Activated CD4-positive, alpha-beta T cell treated with anti-CD3 and anti-CD28 coated beads, Interleukin-2, Interleukin-4, amounts not matched to agents 100 ng/mL and 50 ng/mL, durations not matched to agents 16 hours and 8 hours (primary cell): ENCODE data around the gene HSD11B2.

Experiments
- DNase-seq: peaks from one replicate; pipeline ENCODE4 v3.0.0-alpha.2; 2020; ENCODE audit warnings: low spot score

HSD11B2 gene

DNA sequence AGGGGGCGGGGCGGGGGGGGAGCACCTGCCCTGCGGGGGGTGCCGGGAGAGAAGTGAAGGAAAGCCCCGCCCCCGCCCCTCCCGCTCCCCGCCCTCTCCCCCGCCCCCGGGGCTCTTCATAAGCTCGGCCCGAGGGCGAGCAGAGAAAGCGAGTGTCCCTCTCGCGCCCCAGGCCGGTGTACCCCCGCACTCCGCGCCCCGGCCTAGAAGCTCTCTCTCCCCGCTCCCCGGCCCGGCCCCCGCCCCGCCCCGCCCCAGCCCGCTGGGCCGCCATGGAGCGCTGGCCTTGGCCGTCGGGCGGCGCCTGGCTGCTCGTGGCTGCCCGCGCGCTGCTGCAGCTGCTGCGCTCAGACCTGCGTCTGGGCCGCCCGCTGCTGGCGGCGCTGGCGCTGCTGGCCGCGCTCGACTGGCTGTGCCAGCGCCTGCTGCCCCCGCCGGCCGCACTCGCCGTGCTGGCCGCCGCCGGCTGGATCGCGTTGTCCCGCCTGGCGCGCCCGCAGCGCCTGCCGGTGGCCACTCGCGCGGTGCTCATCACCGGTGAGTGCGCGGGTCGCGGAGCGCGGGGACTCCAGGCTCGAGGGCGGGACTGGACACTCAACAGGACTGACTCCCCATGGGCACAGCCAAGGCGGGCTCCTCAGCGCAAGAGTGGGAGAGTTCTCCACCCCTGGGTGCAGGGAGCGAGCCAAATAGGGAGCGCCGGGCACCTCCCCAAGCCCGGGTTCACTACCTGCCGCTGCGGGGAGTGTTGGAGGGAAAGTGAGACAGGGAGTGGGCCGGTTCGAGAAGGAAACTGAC is at the start of gene HSD11B2:
Gene HSD11B2 (plus strand): TSS at position 145 of the 798 bp plus-strand sequence. CDS start 128 bp downstream, at position 273.
- no peak for DNase-seq

- DNase-seq = no peak
Observed at GRCh38 chr16:67383284-67383683, 47.6 kb upstream of the HSD11B2 start.

DNA sequence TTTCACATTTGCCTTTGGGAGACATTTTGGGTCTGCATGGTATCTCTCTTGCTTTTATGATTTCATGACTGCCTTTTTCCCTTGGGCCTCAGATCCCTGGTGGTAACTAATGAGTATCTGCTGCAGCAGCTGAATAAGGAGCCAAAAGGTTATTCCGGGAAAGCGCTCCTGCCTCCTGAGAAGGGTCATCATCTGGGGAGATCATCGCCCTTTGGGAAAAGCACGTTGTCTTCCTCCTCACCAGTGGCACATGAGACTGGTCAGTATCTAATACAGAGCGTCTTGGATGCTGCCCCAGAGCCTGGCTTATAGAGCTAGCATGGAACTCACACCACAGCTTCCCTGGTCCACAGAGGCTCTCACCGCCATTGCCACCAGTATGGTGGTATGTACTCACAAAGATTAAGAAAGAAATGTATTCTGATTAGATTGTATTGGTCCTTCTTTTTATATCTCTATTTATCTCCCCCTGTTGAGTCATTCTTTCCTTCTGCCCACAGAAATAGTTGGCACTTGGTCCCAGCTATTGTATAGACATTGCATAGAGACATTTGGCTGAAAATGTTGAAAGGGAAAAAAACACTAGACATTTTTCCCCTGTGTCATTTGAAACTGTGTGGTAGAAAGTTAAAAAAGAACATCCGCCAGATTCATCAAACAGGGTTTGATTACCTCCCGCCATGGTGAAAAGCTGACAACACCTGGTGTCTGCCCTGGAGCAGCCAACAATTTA is 46.0 kb upstream of the HSD11B2 start:
- no peak for DNase-seq

GRCh38 chr16:67386861-67387455 is 44.0 kb upstream of the HSD11B2 start:
- no peak for DNase-seq

DNA sequence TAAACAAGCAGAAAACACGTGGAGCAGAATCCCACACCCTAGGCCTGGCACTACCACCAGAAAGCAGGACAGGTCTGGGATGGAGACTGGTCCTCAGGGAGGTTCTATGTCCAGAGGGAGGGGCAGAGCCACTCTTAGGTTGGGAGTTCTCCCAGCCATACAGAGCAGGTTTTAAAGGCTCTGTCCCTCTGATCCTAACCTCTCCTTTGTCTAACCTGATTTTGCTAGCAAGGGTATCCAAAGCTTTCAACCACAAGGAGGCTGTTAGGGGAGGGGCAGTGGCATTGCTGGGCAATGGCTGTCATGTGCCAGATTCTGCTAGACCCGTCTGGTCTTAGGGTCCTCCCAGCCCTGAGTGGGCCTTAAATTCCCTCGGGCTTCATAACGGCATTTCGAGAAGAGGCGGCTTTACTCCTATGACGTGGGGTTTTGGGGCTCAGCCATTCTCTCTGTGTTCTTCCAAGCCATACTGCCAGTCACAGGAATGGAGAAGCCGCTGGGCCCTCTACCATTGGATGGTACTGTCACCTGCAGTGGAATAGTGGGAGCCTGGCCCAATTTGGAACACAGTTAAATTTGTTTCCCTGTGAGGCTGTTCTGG is 43.3 kb upstream of the HSD11B2 start:
- DNase-seq = no peak

GRCh38 chr16:67388191-67388590 is 42.7 kb upstream of the HSD11B2 start:
- no peak for DNase-seq

- no peak for DNase-seq
Observed at GRCh38 chr16:67388591-67388990, 42.3 kb upstream of the HSD11B2 start.

DNA sequence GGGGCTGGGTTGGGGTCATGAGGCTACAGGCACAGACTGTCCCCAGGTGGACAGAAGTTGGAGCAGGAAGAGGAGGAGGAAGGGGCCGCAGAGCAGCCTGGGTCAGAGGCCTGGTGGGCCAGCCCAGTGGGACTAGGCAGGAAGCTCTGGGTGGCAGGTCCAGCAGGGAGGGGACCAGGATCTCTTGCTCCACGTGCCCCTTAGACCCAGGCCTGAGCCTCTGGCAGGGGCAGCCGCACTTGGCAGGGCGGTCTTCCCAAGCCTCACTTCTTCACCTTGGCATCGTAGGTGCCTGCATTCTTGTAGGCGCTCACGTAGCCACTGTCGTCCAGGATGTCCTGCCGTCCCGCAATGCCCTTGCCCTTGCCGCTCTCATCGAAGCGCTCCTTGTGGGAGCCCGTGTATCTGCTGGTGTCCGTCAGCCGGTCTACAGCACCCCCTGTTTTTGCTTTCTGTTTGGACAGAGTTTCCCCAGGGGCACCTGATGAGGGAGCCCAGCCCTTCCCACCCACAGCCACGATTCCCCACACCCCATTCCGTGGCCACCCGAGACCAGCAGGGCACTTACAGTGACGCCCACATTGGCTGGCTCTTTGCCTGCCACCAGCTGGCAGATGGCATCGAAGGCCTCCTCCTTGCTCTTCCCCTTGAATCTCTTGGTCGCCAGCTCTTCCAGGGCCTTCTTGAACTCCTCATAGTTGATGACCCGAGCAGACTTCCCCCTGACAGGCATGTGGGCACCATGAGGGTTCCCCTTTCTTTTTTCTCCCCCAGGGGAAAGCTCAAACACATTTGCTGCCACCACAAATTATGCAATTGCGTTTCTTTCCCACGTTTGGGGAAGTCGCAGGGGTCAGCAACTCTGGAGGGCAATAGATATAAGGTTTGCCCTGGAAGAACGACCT is 40.8 kb upstream of the HSD11B2 start:
- no peak for DNase-seq

DNA sequence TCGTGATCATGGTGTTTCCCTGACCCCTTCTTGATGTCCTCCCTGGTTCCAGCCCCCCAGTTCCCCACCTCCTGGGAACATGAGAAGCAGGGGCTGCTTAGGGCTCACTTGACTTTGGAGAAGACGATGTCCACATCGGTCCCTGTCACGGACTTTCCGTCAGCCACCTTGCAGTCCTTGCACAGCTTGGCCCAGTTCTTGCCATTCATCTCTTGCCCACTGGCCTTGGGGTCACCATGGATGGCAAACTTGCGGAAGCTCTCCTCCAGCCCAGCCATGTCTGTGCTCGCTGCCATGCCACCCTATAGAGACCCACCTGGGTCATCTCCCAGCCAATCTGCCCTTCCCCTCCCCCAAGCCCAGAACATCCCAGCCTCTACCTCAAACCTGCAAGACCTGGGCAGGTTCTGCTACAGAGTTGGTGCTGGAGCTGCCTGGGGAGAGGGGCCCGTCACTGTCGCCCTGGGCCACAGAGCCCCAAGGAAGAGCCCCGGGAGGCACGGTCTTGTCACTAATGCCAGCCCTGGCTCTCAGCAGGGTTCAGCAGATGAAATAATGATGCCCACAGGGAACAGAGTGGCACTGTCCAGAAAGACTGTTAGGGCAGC is 40.0 kb upstream of the HSD11B2 start:
- no peak for DNase-seq

DNA sequence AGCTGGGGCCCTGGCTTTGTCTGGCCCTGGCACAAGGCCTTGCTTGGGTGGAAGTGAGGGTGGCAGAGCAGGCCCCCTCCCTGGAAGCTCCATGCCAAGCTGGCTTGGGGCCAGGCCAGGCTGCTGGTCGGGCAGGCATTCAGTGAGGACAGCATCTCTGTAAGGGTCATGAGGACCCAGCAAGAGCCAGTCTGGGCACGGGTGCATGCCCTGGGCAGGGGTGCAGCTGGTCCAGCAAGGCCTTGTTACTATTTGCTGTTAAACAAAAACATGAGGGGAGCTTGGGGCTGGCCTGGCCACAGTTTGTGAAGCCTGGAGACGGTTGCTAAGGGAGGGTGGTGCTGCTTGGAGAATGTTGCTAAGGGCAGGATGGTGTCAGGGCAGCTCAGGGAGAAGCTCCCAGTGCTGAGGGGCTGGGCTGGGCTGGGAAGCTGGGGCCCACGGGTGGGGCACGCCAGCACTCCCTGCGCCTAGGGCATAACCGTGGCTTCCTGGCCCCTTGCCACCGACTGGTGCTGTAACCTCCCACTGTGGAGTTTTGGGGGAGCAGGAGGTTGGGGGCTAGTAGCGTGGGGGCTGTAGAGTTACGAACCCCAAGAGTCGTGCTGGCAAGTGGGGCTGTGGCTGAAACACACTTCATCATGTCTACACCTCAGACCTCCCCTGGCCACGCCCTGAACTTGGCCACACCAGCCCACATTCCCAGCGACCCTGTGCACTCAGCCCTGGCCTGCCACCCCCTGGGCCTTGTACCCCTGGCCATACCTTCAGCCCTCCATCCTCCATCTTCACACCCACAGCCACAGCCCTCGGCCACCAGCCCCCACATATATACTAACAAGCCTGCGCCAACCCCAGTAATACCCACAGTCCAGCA is 39.3 kb upstream of the HSD11B2 start:
- no peak for DNase-seq

- DNase-seq = no peak
Observed at GRCh38 chr16:67392301-67393059, 38.4 kb upstream of the HSD11B2 start.

DNA sequence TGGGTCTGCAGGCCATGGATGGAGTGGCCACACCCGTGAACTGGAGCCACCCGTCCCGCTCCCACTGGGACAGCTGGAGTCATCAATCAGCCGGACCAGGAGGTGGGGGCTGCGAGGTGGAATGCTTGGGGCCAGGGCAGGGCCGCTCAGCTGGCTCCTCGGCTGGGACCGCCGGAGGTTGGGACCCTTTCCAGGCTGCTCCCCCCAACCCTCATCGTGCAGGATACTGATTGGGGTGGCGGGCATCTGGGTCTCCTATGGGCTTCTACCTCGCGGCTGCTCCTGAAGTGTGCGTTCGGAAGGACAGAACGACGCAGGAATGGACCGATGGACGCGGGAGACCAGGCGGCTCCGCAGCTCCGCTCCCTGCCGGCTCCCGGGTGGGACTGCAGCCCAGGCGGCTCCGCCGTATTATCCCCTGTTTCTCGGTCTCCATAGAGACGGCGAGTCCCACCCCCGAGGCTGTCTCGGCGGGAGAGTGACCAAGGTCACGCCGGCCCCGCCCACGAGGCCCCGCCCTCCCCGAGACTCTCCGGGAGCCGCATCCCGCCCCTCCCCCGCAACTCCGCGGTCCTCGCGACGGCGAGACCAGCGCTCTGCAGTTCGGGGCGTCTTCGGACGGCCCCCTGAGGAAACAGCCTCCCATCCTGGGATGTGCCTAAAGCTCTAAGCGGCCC is 37.7 kb upstream of the HSD11B2 start, which contains the start of gene TPPP3:
Gene TPPP3 (minus strand): TSS at position 388 of the 677 bp plus-strand sequence. CDS start 2,387 bp downstream, outside the sequence.
- DNase-seq = peak; percentile 31

DNA sequence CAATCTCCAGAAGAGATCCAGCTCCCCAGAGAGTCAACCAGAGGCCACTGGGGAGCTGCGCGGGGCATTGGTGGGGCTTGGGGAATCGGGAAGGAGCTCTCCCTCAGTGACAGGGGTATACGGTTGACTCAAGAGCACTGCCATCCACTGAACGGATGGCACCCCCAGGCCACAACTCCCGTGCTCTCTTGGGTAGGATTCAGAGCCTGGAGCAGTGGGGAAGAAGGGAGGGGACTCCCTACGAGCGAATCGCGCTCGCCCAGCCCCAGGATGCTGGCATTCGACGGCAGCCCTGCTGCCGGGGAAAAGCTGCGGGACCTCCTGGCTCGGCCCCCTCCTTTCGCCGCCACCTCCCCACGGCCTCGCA is 37.1 kb upstream of the HSD11B2 start:
- DNase-seq = no peak

GRCh38 chr16:67394155-67395104 is 36.5 kb upstream of the HSD11B2 start:
- DNase-seq = no peak

DNA sequence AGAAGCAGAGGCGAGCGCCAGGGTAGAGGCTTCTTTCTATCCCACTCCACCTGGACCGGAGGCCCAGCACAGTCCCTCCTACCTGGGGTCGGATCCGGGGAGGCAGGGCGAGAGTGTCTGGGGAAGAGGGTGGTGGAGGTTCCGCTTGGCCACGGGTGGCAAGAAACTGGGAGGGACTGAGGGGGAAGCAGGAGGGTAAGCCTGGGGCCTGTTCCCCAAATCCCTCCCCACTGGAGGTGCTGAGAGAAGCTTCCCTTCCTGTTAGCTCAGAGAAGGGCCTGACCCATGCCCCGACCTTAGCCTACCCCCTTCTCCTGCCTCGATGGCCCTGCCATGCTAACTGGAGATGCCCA is 35.8 kb upstream of the HSD11B2 start:
- DNase-seq = no peak

DNA sequence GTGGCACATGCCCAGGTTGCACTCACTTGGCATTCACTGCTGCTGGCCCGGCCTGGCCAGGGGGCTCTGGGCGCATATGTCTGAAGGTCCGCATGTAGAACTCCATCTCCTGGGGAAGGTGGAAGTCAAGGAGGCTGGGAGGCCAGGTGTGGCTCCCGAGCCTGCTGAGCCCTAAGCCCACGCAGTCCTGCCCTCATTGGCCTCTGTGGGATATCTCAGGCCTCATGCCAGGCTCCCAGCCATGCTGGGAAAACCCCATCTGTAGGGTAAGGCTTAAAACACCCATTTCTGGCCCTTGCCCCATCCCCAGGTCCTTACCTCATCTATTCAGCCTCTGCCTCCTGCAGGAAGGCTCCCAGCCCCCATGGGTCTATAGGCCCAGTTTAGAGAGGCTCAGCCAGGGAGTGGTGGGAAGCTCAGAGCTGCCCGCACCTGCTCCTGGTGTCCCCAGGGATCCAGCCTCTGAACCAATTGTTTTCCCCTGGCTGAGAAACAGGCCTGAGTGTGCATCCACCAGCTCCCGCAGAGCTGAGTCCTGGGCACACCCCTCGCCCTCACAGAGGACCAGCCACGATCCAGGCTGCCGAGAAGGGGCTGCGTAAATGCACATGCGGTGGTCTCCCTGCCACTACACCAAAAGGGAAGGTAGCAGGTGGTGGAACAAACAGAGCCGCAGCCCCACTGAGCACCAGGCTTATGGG is 35.3 kb upstream of the HSD11B2 start:
- DNase-seq = no peak
